ENCODE measurements around the gene ALPP.

DNA sequence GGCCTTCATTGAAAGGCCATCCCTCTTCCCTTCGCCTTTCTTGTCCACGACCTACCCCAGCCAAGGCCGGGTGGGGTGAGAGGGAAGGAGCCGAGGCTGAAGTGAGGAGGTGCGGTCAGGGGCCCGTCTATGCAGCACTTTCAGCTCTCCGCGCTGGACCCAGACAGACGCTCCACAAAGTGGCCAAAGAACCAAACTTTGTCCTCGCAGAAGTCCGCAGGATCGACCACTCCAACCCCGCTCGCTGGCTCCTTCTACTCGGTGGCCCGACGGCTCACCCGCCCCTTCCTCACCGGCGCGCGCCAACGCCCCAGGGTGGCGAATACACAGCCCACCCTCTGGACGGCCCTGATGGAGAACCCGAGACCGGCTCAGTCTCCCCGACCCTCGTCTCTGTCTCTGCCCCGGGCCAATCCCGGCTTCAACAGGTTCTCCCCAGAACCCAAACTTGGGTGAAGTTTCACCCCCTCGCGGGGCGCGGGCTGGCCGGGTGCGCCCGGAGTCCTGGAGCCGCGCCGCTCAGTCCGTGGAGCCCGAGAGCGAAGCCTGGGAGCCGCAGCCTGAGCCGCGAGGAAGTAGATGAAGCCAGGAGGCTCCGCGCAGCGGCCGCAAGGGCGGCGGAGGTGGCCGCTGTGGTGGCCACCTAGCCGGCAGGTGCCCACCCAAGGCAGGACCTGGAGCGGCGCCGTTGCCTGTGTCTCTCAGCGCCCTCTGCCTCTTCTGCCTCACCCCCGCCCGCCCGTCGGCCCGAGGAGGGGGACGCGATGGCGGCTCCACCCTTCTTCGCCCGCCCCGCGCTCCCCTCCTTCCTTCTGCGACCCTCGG is 26.7 kb upstream of the ALPP start:
- TF ChIP-seq, protein P1, sequence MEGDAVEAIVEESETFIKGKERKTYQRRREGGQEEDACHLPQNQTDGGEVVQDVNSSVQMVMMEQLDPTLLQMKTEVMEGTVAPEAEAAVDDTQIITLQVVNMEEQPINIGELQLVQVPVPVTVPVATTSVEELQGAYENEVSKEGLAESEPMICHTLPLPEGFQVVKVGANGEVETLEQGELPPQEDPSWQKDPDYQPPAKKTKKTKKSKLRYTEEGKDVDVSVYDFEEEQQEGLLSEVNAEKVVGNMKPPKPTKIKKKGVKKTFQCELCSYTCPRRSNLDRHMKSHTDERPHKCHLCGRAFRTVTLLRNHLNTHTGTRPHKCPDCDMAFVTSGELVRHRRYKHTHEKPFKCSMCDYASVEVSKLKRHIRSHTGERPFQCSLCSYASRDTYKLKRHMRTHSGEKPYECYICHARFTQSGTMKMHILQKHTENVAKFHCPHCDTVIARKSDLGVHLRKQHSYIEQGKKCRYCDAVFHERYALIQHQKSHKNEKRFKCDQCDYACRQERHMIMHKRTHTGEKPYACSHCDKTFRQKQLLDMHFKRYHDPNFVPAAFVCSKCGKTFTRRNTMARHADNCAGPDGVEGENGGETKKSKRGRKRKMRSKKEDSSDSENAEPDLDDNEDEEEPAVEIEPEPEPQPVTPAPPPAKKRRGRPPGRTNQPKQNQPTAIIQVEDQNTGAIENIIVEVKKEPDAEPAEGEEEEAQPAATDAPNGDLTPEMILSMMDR (IDR thresholded peaks at IDR 0.05; ENCODE audit: poor library complexity, severe bottlenecking) = no peak
- TF ChIP-seq RAD21 (conservative IDR thresholded peaks at IDR 0.05) (no peak), EZH2 (IDR thresholded peaks at IDR 0.05; ENCODE audit: borderline replicate concordance, insufficient read depth, low read length, poor library complexity, severe bottlenecking) (peak; percentile 44), TAF1 (IDR thresholded peaks at IDR 0.05; ENCODE audit: low read depth) (no peak), POLR2AphosphoS5 (IDR thresholded peaks at IDR 0.05) (no peak), EP300 (conservative IDR thresholded peaks at IDR 0.05; ENCODE audit: poor library complexity, severe bottlenecking) (no peak), SMC3 (conservative IDR thresholded peaks at IDR 0.05; ENCODE audit: poor library complexity) (no peak)
- TF ChIP-seq, protein P2, sequence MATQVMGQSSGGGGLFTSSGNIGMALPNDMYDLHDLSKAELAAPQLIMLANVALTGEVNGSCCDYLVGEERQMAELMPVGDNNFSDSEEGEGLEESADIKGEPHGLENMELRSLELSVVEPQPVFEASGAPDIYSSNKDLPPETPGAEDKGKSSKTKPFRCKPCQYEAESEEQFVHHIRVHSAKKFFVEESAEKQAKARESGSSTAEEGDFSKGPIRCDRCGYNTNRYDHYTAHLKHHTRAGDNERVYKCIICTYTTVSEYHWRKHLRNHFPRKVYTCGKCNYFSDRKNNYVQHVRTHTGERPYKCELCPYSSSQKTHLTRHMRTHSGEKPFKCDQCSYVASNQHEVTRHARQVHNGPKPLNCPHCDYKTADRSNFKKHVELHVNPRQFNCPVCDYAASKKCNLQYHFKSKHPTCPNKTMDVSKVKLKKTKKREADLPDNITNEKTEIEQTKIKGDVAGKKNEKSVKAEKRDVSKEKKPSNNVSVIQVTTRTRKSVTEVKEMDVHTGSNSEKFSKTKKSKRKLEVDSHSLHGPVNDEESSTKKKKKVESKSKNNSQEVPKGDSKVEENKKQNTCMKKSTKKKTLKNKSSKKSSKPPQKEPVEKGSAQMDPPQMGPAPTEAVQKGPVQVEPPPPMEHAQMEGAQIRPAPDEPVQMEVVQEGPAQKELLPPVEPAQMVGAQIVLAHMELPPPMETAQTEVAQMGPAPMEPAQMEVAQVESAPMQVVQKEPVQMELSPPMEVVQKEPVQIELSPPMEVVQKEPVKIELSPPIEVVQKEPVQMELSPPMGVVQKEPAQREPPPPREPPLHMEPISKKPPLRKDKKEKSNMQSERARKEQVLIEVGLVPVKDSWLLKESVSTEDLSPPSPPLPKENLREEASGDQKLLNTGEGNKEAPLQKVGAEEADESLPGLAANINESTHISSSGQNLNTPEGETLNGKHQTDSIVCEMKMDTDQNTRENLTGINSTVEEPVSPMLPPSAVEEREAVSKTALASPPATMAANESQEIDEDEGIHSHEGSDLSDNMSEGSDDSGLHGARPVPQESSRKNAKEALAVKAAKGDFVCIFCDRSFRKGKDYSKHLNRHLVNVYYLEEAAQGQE (IDR thresholded peaks at IDR 0.05; ENCODE audit: borderline replicate concordance) = no peak

Data from neural cell (in vitro differentiated cells).